GM12873 (cell line): ENCODE results near the gene SNX6.

ENCODE experiments used
- TF ChIP-seq, protein P1 (sequence below): IDR thresholded peaks from 2 replicates; pipeline ENCODE4 v1.5.1; 2012; ENCODE audit warnings: low read depth, mild to moderate bottlenecking, moderate library complexity, low read length, control low read depth; ENCODE audit not compliant: insufficient read depth; ENCODE audit errors: missing control alignments

SNX6 gene

DNA sequence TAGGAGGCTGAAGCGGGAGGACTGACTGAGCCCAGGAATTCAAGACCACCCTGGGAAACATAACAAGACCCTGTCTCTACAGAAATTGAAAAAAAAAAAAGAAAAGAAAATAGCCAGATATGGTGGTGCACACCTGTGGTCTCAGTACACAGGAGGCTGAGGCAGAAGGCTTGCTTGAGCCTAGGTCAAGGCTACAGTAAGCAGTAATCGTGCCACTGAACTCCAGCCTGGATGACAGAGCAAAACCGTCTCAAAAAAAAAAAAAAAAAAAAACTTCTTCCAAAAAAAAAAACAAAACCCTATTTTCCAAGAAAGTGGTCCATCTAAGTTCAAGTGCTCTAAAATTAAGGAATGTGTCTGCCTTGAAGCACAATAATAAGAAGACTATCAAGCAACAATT, 19.8 kb downstream of the SNX6 start:
- TF ChIP-seq, protein P1, sequence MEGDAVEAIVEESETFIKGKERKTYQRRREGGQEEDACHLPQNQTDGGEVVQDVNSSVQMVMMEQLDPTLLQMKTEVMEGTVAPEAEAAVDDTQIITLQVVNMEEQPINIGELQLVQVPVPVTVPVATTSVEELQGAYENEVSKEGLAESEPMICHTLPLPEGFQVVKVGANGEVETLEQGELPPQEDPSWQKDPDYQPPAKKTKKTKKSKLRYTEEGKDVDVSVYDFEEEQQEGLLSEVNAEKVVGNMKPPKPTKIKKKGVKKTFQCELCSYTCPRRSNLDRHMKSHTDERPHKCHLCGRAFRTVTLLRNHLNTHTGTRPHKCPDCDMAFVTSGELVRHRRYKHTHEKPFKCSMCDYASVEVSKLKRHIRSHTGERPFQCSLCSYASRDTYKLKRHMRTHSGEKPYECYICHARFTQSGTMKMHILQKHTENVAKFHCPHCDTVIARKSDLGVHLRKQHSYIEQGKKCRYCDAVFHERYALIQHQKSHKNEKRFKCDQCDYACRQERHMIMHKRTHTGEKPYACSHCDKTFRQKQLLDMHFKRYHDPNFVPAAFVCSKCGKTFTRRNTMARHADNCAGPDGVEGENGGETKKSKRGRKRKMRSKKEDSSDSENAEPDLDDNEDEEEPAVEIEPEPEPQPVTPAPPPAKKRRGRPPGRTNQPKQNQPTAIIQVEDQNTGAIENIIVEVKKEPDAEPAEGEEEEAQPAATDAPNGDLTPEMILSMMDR: no peak

DNA sequence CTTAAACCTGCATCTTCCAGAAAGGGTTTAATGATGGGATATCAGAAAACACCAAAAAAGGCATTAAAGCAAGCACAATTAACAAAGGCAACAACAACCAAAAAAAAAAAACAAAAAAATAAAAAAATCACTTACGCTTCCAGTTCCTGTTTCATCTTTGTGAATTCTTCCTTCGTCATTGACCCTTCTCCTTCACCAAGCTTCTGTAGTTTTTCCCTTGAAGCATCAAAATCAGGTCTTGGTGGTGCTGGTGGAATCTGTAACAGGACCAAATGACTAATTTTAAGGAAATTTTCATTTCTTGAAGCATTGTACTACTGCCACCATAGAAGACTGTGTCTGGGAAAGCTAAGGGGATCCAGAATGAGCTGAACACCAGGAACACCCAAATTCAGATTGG, 24.5 kb downstream of the SNX6 start:
- TF ChIP-seq, protein P1: no peak

DNA sequence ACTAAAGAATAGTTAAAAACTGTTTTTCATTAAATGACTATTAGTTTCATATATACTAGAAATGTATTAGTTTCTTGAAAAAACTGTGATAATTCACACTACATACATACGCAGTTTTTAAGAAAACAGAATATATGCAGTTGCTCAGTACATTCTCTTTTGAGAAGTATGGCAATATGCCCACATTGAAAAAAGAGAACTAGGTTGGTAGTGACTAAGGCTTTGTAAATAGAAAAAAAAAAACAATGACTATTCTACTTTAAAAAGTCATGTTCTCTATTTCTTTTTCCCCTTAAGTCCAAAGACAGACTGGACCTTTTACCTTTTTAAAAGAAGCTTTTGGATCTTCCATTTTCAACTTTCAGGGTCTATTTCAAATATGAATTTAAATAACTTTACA, 25.0 kb downstream of the SNX6 start:
- TF ChIP-seq, protein P1: no peak

DNA sequence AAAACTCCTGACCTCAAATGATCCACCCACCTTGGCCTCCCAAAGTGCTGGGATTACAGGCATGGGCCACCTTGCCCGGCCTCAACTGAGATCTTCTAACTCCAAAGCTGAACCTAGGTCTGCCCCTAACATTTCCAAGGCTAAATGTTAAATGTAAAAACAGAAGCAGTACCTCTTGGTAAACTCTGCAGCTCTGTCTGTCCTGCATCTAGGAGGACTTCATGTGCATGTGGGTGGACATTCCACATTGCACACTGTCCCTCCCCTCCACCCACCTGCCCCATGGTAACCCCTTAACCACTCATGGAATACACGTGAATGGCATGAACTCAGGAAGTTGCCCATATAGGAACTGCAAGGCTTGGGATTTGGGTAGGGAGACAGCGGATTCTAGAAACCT, 33.1 kb downstream of the SNX6 start:
- TF ChIP-seq, protein P1: no peak

DNA sequence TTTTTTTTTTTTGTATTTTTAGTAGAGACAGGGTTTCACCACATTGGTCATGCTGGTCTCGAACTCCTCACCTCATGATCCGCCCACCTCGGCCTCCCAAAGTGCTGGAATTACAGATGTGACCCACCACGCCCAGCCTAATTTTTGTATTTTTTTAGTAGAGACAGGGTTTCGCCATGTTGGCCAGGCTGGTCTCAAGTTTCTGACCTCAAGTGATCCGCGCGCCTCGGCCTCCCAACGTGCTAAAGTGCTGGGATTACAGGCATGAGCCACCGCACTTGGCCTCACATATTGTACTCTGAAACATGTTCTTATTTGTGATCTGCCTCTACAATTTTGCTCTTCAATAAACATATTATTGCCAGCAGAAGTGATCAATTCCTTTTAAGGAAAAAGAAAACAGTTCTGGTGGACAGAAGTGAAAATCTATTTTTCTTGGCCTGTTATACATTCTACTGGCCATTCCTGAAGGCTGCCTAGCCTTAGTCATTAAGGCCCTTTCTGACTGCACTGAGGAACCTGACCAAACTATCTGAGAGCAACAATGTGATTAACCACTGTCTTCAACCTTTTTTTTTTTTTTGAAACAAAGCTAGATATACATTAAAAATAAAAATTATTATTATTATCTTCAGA, 36.1 kb downstream of the SNX6 start:
- TF ChIP-seq, protein P1: no peak

DNA sequence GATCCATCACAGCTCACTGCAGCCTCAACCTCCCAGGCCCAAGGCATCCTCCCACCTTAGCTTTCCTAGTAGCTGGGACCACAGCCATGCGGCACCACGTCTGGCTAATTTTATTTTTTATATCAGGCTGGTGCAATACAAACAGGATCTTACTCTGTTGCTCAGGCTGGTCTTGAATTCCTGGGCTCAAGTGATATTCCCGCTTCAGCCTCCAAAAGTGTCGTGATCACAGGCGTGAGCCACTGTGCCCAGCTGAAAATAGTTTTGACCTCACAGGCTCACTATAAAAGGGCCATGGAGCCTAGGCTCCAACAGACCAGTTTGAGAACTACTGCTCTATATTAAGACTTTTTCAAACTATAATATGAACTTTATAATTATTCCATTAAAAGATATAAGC, 37.3 kb downstream of the SNX6 start:
- TF ChIP-seq, protein P1: no peak

DNA sequence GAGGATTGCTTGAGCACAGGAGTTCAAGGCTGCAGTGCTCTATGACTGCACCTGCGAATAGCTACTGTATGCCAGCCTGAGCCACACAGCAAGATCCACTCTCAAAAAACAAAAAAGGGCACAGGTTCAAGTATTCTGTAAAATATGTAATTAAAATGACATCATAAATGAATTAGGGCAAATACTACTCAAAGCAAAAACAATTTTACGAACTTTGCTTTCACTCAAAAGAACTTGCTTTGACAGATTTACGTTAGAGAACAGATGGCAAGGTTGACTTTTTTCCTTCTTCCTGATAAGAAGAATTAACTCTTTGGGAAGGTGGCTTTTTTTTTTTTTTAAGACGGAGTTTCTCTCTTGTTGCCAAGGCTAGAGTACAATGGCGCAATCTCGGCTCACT, 46.4 kb downstream of the SNX6 start:
- TF ChIP-seq, protein P1: no peak
